ENCODE results near the gene PBLD. TPM values are rescaled to one million over a fixed set of nuclear protein-coding genes. Genes with fewer than 3 reads are reported as not detected.
"Not testable (repeated sequence)": the region's sequence is repeated elsewhere in the genome, so short reads cannot be mapped to it uniquely, and the experiment has no call there.

Gene PBLD
- total and polyA plus RNA-seq, 5 experiments from 2014 or later = 0.93 to 2.2 (median 1.3) TPM

DNA sequence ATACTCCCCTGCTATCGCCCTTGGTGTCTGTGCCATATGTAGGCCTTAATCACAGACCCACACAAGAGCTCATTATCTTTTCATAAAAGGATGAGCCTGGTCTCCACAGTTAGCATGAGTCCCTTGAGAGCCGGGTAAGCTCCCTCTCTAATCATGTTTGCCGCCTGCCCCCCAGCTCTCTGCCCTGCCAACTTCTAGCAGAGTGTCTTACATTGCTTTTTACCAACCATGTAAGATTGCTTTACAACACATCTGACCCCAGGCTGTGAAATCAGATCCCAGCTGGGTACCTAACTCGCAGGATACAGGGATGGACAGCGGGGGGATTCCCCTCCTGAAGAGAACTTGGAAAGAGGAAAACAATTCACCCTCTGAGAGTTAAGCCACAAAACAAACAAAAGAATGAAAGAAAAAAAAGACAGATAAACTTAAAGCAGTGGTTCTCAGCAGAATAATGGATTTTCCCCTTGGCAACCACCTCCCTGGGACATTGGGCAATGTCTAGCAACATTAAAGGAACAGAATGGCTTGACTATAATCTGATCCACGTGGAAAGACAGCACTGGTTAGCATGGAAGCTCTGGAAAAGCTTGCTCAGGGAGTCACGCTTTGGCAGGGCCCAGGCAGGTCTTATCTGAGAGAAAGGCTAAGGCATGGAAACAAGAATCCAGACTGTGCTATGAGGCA, 61.4 kb downstream of the PBLD start:
- no peak overlapping the region for H3K4me3 Mint-ChIP-seq
- POLR2A ChIA-PET = no interaction called here
- H3K9me3 Mint-ChIP-seq = peaks cover 0 to 8% (median 2%) of the 10 kb centered on the region in 9 donors
- H3K27ac Mint-ChIP-seq = no peak overlapping the region
- ATAC-seq (no peak), DNase-seq (no peak)
- peaks cover 0 to 2% (median 0%) of the 10 kb centered on the region in 4 donors for H3K4me1 Mint-ChIP-seq
- H3K36me3 Mint-ChIP-seq = peaks cover 0 to 4% (median 3%) of the 10 kb centered on the region in 3 donors
- peaks cover 0 to 21% (median 4%) of the 10 kb centered on the region in 5 donors for H3K27me3 Mint-ChIP-seq

DNA sequence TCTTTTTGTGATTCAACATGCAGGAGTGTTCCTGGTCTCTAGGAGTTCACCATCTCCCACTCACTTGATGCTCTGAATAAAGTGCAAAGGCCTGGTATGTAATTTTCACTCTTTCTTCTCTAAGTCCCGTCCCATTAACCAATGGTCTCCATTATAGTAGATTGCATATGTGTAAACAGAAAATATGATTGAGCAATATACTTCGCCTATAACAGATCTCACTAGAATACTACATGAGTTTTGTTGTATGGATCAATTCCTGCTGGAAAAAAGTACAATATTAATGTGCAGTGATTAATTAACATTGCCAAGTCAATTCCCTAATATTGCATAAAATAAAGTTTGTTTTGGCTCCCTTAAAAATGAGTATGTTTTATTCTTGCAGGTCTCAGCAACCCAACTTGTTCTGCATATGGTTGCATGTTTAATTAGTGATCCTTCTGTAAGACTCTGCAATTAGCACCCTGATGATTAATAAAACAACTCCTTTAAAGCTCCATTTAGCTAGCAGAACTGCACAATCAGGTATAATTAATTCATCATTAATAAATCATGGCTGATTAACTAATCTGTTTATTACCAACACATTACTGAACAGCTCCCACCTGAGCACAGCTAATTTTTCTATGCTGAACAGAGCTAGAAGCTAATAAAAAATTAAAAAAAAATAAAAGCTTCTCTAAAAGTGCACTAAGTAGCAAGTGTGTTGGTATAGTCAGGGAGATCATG, 63.0 kb downstream of the PBLD start:
- POLR2A ChIA-PET = no interaction called here
- peaks cover 0 to 2% (median 0%) of the 10 kb centered on the region in 4 donors for H3K4me1 Mint-ChIP-seq
- H3K4me3 Mint-ChIP-seq = no peak overlapping the region
- DNase-seq (no peak), ATAC-seq (no peak)
- H3K9me3 Mint-ChIP-seq = peaks cover 0 to 9% (median 2%) of the 10 kb centered on the region in 9 donors
- H3K27me3 Mint-ChIP-seq = peaks cover 0 to 21% (median 6%) of the 10 kb centered on the region in 5 donors
- peaks cover 0 to under 1% (median 0%) of the 10 kb centered on the region in 3 donors for H3K36me3 Mint-ChIP-seq
- H3K27ac Mint-ChIP-seq = no peak overlapping the region

DNA sequence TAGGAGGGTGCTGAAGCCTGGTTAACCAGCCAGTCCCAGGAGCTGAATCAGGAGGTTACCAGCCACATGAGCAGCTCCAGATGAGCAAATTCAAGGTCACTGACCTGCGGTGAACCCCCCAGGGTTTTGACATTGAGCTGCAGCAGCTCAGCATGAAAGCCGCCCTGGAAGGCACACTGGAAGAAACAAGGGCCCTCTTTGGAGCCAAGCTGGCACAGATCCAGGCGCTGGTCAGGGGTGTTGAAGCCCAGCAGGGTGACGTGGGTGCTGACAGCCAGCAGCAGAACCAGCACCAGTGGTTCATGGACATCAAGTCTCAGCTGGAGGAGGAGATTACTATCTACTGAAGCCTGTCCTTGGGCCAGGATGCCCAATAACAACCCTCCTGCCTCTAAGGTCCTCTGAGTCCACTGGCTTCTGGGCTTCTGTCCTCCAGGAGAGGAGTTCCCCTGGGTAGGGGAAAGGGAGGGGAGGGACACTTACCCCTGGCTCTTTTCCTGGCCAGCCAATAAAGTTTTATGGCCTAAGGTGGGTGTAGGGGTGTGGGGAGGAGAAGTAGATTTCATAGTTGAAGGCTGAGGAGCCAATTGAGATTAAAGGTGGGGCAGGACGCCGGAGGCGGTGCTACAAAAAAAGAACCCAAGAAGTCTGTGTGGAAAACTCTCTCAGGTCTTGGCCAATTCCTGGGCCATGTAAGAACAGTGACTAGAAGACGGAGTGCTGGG, 71.4 kb downstream of the PBLD start:
- Mint-ChIP-seq H3K36me3 (peaks cover 0 to 5% (median 0%) of the 10 kb centered on the region in 3 donors), H3K4me3 (no peak overlapping the region), H3K27me3 (peaks cover 0 to 8% (median 4%) of the 10 kb centered on the region in 5 donors), H3K4me1 (no peaks in the 10 kb centered on the region), H3K9me3 (peaks cover 0 to 12% (median 9%) of the 10 kb centered on the region in 9 donors), H3K27ac (no peak overlapping the region)
- POLR2A ChIA-PET = no interaction called here
- DNase-seq = no peak
- ATAC-seq = no peak

DNA sequence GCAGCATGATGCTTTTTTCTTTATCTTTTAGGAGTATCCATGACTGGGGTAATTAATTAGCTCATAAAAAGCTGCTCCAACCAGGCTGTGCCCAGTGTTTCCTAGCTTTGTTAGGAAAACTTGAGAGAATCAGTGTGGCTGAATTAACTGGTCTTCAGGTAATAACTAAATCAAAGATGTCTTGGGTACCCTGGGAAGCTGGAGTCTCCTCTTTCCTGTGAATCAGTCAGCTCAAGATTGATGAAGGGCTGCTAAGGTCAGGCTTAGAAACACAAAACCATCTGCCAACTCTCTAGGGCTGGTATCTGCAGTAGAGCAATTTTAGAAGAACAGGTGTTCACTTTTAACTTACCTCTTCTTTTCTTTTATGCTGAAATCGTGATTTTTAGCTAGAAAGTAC, 79.4 kb downstream of the PBLD start:
- no peak for ATAC-seq
- Mint-ChIP-seq H3K36me3 (no peaks in the 10 kb centered on the region), H3K4me1 (peaks cover 0 to 3% (median 0%) of the 10 kb centered on the region in 4 donors), H3K9me3 (no peaks in the 10 kb centered on the region), H3K27me3 (peaks cover 0 to 8% (median 4%) of the 10 kb centered on the region in 5 donors), H3K27ac (no peak overlapping the region), H3K4me3 (no peak overlapping the region)
- POLR2A ChIA-PET = interaction anchor here (0.6 to 1.1 kb wide), 2 partner anchors 79 to 258 kb away, joined by 3 to 5 read pairs; partner anchors contain the start of gene PBLD
- no peak for DNase-seq

DNA sequence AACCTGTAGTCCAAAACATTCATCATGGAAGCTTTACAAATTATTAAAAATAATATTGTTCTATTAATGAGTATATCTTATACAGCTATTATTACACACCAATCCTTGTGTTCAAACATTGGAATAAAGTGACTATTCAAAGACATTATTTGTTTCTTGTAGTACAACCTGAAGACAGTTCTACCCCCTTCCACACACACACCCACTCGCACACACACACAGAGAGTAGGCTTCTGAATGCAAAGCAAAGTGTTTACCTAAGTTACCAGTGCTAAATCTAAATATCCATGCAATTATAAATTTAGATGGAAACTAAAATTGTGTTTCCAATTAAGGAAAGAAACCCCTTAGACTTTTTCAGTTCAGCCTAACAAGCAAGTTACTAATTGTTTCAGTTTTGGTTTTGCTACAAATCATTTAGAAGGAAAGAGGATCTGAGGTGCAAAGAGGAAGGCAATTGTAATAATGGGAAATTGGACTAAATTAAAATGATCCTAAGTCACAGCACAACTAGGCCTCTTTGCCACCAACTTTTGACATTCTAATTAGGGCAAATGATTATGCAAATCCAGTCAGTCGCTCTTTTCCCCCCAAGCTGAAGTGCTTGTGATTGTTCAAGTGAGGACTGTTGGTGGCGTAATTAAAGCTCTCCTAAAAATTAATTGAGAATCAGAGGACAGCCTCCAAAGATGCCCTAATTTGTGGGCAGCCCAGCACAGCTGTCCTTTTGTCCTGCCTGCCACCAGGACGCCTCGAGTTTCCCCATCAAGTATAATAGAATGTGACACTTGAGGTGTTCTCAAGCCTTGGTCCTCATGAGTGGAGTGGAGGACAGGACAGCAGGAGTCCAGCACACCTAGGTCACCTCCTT, 80.9 kb downstream of the PBLD start:
- Mint-ChIP-seq H3K27me3 (peaks cover 0 to 6% (median 3%) of the 10 kb centered on the region in 5 donors), H3K4me1 (peaks cover 0 to 3% (median 0%) of the 10 kb centered on the region in 4 donors)

DNA sequence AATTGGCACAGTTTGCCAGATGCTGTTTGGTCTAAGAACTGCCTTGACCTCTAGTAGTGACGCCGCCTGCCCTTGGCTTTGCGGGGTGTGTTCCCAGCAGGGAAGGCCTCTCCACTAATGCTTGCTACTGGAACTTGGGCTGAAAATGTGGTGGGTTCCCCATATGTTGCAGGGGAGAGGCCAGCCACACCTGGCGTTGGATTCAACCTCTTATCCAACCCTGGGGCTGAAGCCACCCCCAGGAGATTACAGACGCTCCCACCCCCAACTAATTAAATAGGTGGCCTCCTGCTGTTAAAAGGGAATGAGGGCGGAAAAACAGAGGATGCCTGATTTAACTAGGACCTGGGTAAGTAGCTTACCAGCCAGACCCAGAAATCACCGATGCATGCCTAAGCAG, 81.6 kb downstream of the PBLD start:
- POLR2A ChIA-PET = no interaction called here
- no peak overlapping the region for H3K4me3 Mint-ChIP-seq
- no peaks in the 10 kb centered on the region for H3K9me3 Mint-ChIP-seq
- H3K4me1 Mint-ChIP-seq = peaks cover 0 to 3% (median 0%) of the 10 kb centered on the region in 4 donors
- ATAC-seq (no peak), DNase-seq (no peak)
- peaks cover 0 to 4% (median 3%) of the 10 kb centered on the region in 5 donors for H3K27me3 Mint-ChIP-seq
- no peak overlapping the region for H3K27ac Mint-ChIP-seq
- no peaks in the 10 kb centered on the region for H3K36me3 Mint-ChIP-seq

More for the DNA sequence above, 80.9 kb downstream of the PBLD start:
- no peak overlapping the region for H3K4me3 Mint-ChIP-seq
- no peak for DNase-seq
- H3K36me3 Mint-ChIP-seq = no peaks in the 10 kb centered on the region
- no peaks in the 10 kb centered on the region for H3K9me3 Mint-ChIP-seq
- H3K27ac Mint-ChIP-seq = no peak overlapping the region
- ATAC-seq = no peak
- POLR2A ChIA-PET = no interaction called here

DNA sequence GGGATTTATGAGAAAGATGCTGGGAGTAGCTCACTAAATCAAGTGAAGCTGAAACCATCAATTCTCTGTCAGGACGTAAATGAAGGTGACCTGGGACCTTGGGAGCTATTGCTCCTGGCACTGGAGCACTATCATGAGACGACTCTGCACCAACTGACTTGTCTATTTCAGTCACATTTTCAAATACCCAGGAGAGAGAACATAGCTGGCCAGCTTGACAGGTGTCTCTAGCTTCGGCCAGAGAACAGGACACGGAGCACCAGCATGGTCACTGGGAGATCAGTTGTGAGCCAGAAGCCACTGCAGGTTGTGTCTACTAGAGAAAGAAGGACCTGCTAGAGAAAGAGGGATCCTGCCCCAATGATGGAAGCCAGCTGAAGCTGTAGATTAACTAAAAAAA, 83.4 kb downstream of the PBLD start:
- H3K36me3 Mint-ChIP-seq = no peaks in the 10 kb centered on the region
- H3K4me1 Mint-ChIP-seq = peaks cover 0 to 3% (median 0%) of the 10 kb centered on the region in 4 donors
- H3K27ac Mint-ChIP-seq = peak overlapping the region in 1 of 10 donors; percentile 34
- POLR2A ChIA-PET = no interaction called here
- peaks cover 0 to 3% (median 0%) of the 10 kb centered on the region in 5 donors for H3K27me3 Mint-ChIP-seq
- no peaks in the 10 kb centered on the region for H3K9me3 Mint-ChIP-seq
- DNase-seq (no peak), ATAC-seq (no peak)
- H3K4me3 Mint-ChIP-seq = no peak overlapping the region

DNA sequence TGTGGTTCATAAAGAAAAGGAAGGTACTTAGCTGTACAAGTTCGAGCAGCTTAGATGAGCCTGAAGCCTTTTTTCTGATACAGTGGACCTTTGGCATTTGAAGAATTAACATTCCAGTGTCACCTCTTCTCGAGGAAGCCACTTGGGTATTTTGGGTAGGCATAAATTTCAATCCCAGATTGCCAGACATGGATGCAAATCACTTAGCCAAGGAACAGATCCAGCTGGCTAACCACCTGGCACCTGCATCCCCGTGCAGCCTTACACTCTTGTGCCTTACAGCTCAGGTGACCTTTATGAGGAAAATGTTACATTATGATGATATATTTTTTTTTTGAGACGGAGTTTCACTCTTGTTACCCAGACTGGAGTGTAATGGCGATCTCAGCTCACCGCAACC, 84.8 kb downstream of the PBLD start:
- no peaks in the 10 kb centered on the region for H3K9me3 Mint-ChIP-seq
- POLR2A ChIA-PET = no interaction called here
- no peak for ATAC-seq
- H3K36me3 Mint-ChIP-seq = no peaks in the 10 kb centered on the region
- DNase-seq = no peak
- no peak overlapping the region for H3K4me3 Mint-ChIP-seq
- H3K27me3 Mint-ChIP-seq = peaks cover 0 to 3% (median 0%) of the 10 kb centered on the region in 5 donors
- no peak overlapping the region for H3K27ac Mint-ChIP-seq
- peaks cover 0 to 3% (median 0%) of the 10 kb centered on the region in 4 donors for H3K4me1 Mint-ChIP-seq

DNA sequence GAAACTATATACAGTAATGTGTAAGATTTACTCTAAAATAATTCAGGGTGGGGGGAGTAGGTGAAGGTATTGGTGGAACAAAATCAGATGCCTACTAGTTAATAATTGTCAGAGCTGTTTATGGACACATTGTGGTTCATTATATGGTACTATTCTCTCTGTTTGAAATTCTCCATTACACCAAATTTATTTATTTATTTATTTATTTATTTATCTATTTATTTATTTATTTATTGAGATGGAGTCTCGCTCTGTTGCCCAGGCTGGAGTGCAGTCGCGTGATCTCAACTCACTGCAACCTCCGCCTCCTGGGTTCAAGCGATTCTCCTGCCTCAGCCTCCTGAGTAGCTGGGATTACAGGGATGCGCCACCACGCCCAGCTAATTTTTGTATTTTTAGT, 86.3 kb downstream of the PBLD start:
- H3K36me3 Mint-ChIP-seq, H3K9me3 Mint-ChIP-seq, ATAC-seq, POLR2A ChIA-PET, H3K4me3 Mint-ChIP-seq, H3K27me3 Mint-ChIP-seq, DNase-seq, H3K4me1 Mint-ChIP-seq, H3K27ac Mint-ChIP-seq: not testable (repeated sequence)

DNA sequence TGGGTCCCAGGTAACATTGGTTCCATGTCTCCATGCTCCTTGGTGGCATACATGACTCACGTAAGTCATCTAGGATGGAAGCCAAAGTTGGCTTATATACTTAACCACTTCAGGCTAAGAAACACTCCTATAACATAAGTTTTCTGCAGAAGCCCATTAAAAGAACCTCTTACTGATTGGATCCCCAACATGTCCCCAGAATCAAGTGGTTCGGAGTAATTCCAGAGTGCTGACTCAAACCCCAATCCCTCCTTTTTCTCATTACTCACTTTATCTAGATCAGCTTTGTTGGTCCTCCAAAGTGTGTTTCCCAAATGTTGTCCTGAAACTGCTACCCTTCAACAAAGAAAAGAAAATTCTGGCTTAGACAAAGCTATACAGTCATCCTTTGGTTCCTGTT, 90.7 kb downstream of the PBLD start:
- ATAC-seq (no peak), DNase-seq (no peak)
- peaks cover 0 to 9% (median 4%) of the 10 kb centered on the region in 5 donors for H3K27me3 Mint-ChIP-seq
- no peak overlapping the region for H3K27ac Mint-ChIP-seq
- no peaks in the 10 kb centered on the region for H3K36me3 Mint-ChIP-seq
- POLR2A ChIA-PET = no interaction called here
- H3K4me3 Mint-ChIP-seq = no peak overlapping the region
- H3K4me1 Mint-ChIP-seq = peaks cover 0 to 2% (median 0%) of the 10 kb centered on the region in 4 donors
- H3K9me3 Mint-ChIP-seq = no peaks in the 10 kb centered on the region

DNA sequence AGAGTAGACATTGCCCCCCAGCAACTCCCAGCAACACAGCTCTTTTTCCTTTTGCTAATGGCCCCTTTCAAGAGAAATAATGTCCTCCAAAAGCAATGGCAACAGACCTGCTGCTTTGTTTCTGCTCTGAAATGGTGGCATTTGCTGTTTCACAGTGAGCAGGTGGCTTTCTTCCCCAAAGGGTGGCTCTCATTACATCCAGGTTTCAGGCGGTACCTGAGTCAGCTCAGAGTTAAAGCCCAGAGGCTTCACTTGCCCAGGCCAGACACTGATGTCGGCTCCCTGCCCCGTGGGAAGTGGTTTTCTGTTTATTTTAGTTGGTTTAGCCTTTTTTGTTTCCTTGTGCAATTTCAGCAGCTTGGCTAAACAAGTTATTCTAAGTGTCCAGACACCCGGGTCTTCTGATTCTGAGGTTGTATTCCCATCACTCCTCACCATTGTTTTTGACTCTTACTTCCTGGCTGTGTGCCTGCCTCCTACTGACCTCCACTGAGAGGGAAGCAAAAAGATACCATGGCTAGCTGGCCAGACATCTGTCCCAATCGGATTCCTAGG, 93.1 kb downstream of the PBLD start:
- Mint-ChIP-seq H3K9me3 (no peaks in the 10 kb centered on the region), H3K4me3 (no peak overlapping the region), H3K36me3 (no peaks in the 10 kb centered on the region), H3K4me1 (peaks cover 0 to 2% (median 0%) of the 10 kb centered on the region in 4 donors), H3K27ac (peak overlapping the region in 1 of 10 donors; percentile 84), H3K27me3 (peaks cover 0 to 9% (median 4%) of the 10 kb centered on the region in 5 donors)
- DNase-seq (no peak), ATAC-seq (no peak)
- POLR2A ChIA-PET = no interaction called here

DNA sequence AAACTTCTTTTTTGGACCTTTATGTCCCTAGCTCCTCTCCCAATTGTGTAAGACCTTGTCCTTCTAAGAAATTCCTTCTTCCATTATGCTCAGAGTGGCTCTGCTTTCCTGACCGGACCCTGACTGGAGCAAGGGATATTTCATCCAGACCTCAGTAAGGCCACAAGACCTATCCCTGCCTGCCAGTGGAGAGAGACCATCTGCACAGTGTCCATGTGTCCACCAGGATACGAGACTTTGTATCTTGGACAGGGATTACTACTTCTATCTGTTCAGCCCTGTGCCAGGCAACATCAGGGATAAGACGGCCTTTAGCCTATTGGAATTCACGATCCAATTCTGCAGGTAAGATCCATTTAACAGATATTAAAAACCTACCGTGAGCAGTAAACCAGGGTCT, 93.7 kb downstream of the PBLD start:
- Mint-ChIP-seq H3K9me3 (no peaks in the 10 kb centered on the region), H3K4me1 (peaks cover 0 to 2% (median 0%) of the 10 kb centered on the region in 4 donors), H3K27me3 (peaks cover 0 to 9% (median 6%) of the 10 kb centered on the region in 5 donors), H3K4me3 (no peak overlapping the region), H3K27ac (peak overlapping the region in 1 of 10 donors; percentile 43), H3K36me3 (no peaks in the 10 kb centered on the region)
- ATAC-seq (no peak), DNase-seq (no peak)
- POLR2A ChIA-PET = interaction anchor here (0.7 kb wide), 1 partner anchor 45 kb away, joined by 3 read pairs; no protein-coding TSS in a partner anchor

All from naive thymus-derived CD8-positive, alpha-beta T cell (primary cell).